HG02885 (cell line): ENCODE measurements around the gene HOOK2.
"Not testable (repeated sequence)": the region's sequence is repeated elsewhere in the genome, so short reads cannot be mapped to it uniquely, and the experiment has no call there.

Experiments
- ATAC-seq: cut with Tn5 transposase; IDR thresholded peaks from one replicate; pipeline ENCODE4 v1.9.1; 2021; ENCODE audit warnings: mild to moderate bottlenecking; ENCODE audit not compliant: unreplicated experiment, poor library complexity

HOOK2 gene

DNA sequence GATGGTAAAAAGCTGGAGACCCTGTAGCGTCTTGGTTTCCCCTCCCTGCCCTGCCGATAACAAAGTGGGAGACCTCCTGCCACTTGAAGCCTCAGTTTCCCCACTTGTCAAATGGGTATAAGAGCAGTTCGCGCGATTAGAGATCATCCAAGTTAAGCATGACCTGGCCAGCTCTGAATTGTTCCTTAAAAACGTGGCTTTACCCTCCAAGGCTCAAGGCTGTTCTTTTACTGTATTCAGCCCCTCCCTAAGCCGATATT lies 52.0 kb downstream of the HOOK2 start:
- ATAC-seq = no peak

DNA sequence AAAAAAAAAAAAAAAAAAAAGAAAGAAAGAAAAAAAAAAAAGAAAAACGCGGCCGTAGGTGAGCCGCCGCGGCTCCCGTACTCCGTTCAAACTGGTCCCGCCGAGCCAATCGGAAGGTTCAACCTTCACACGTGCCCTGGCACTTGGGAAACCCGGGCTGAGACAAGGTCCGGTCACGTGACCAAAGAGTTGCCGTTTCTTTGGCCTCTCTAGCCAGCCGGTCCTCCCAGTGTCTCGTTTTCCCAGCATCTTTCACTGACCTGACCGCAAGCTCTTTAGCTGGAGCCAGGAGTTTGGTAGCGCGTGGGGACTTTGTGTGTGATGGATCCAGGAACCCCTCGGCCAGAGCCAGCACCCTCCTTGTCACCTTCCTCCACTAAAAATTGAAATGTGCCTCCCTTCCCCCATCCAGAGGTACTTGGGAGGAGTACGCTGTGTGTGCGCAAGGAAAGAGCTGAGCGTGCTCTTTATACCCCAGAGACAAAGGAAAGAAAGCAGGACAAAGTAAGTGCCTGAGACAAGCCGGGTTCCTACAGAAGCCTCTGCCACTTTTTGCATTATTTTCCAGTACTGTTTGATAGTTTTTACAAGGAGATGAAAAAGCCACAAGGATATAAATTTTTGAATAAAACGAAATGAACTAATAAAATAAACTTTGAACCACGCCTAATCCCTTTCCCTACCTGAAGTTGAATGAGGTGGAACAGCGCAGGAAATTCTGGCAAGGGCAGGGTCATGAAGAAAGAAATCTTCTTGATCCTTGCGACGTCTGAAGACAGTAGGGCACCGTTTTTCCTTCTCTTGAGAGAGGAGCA lies 52.6 kb downstream of the HOOK2 start:
- ATAC-seq = peak; percentile 80

GRCh38 chr19:12721656-12722565 lies 53.4 kb downstream of the HOOK2 start:
- peak; percentile 26 for ATAC-seq

DNA sequence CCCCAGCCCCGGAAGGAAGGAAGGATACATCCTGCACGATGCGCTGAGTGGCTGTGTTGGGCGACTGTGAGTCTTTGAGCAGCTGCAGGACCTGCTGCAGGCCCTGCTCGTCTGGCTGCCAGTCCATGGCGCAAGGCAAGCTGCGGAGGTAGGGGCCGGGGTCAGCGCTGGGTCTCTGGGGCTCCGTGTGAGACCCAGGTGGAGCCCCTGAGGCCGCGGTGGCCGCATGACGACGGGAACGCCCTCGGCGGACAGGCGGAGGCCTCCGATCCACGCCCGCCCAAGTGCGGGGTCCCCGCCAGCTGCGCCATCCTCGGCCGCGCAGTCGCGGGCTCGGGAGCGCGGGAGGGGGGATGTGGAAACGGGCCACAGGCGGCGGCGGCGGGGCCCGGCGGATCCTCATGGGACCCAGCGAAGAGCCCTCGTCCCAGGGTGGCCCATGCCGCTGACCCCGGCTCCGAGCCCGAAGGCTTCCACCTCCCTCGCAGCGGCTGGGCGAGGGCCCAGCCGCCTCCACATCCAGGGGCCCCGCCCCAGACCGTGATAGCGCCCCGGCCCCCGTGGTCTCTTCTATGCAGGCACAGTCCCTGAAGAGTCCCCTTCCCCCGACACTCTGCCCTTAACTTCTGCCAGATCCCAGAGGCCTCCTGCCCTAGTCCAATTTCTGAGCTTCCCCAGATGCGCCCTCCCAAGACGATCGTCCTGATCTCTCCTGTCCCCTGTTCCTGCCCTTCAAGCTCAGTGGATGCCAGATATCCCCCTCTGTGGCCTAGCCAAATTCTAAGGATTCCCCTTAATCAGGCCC lies 54.3 kb downstream of the HOOK2 start:
- no peak for ATAC-seq

DNA sequence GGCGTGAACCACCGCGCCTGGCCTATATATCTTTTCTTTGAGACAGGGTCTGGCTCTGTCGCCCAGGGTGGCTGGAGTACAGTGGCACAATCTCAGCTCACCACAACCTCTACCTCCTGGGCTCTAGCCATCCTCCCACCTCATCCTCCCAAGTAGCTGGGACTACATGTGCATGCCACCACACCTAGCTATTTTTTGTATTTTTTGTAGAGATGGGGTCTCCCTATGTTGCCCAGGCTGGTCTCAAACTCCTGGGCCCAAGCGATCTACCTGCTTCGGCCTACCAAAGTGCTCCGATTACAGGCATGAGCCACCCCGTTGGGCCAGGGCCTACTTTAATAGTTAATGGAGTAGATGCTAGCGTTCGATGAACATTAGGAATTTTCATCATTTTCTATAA lies 55.1 kb downstream of the HOOK2 start:
- ATAC-seq = no peak

DNA sequence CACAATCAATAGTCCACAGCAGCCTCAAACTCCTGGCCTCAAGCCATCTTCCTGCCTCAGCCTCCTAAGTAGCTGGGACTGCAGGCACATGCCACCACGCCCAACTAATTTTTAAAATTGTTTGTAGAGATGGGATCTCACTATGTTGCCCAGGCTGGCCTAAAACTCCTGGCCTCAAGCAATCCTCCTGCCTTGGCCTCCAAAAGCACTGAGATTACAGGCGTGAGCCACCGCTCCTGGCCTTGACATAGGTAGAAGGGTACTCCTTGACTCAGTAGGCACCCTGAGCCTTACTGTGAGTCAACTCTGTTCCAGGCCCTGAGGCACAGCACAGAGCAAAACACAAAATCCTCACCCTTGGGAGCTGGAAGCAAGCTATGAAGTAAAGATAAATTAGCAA lies 59.4 kb downstream of the HOOK2 start:
- no peak for ATAC-seq

GRCh38 chr19:12715102-12715501 lies 60.2 kb downstream of the HOOK2 start:
- ATAC-seq = no peak

DNA sequence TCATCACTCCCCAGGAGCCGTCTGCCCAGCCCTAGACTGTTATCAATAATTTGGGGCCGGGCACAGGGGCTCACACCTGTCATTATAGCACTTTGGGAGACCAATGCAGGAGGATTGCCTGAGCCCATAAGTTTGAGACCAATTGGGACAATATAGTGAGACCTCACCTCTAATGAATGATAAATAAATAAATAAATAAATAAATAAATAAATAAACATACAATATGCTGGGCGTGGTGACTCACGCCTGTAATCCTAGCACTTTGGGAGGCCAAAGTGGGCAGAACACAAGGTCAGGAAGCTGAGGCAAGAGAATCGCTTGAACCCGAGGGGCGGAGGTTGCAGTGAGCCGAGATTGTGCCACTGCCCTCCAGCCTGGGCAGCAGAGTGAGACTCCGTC lies 62.0 kb downstream of the HOOK2 start:
- ATAC-seq = not testable (repeated sequence)
